H1 (cell line): Measurements from ENCODE around the gene SLC22A23.

ENCODE experiments used
- POLR2A ChIP-seq, 2 experiments: IDR thresholded peaks; 1 replicate in 1 of 2; 2 replicates in 1 of 2; pipeline ENCODE4 v1.6.1; 2011; ENCODE audit warnings: low read depth in 2 of 2, low read length in 2 of 2, mild to moderate bottlenecking in 2 of 2; ENCODE audit errors: control extremely low read depth in 1 of 2
- POLR2AphosphoS5 ChIP-seq: IDR thresholded peaks from 2 replicates; pipeline ENCODE4 v1.6.1; 2011; ENCODE audit warnings: low read depth, low read length
- RBBP5 ChIP-seq: IDR thresholded peaks from 2 replicates; pipeline ENCODE4 v1.7.1; 2012; ENCODE audit warnings: low read depth, mild to moderate bottlenecking, inconsistent platforms, low read length, moderate library complexity, borderline replicate concordance
- RNF2 ChIP-seq: fragments of 200-900, 300-1000 bp; sonication (generic); IDR thresholded peaks from 2 replicates; pipeline ENCODE4 v1.7.1; 2016; ENCODE audit warnings: borderline replicate concordance, low read depth, mild to moderate bottlenecking, antibody characterized with exemption, low read length; ENCODE audit not compliant: poor library complexity, severe bottlenecking; ENCODE audit errors: missing control alignments
- TBP ChIP-seq: IDR thresholded peaks from 2 replicates; pipeline ENCODE4 v1.6.1; 2011; ENCODE audit warnings: low read depth, low read length, improper control_type of control experiment
- YY1 ChIP-seq: IDR thresholded peaks from 2 replicates; pipeline ENCODE4 v1.6.1; 2011; ENCODE audit warnings: low read depth, mild to moderate bottlenecking, low read length
- TF ChIP-seq, protein P1 (sequence below), 3 experiments: IDR thresholded peaks; 1 replicate in 2 of 3; 2 replicates in 1 of 3; pipeline versions ENCODE4 v1.5.1 to v1.6.1; 2011; ENCODE audit warnings: low read length in 3 of 3, mild to moderate bottlenecking in 3 of 3, inconsistent platforms in 2 of 3, low read depth in 1 of 3, moderate library complexity in 1 of 3; ENCODE audit not compliant: insufficient read depth in 1 of 3; ENCODE audit errors: control extremely low read depth in 1 of 3

DNA sequence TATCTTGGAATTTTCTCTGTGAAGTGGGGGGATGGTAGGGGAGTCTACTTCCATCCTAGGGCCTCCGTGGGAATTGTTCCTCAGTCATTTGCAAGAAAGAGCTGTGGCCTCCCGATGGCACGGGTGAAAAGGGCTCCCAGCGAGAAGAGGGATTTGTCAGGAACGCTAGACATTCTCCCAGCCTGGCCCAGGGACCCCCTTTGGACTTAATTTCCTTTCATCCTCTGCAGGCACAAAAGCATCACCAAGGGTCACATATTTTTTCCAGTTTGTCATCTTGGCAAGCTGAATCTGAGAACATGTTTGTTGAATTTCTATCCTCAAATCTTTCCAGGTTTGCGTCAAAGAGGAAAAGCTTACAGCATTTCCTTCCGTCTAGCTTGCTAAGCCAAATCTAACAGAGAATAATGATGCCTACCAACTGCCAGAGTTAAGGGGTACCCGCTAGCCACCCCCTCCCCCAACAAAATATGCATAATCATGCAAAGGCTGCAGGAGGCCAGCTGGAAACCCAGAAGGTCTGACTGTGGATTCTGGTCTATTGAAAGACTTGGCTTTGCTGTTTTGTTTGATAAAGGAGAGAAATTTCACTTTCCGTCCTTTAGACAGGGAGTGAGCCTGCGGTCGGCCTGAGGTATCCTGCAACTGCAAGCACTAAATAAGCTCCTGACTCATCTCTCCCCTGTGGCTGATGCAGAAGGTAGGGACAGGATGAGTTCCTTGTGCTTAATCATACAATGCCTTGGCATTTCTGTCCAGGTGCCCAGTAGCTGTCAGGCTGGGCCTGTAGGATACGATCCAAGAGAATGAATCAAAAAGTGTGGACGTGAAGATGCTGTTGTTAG lies 175.0 kb downstream of the SLC22A23 start:
- TF ChIP-seq, protein P1, sequence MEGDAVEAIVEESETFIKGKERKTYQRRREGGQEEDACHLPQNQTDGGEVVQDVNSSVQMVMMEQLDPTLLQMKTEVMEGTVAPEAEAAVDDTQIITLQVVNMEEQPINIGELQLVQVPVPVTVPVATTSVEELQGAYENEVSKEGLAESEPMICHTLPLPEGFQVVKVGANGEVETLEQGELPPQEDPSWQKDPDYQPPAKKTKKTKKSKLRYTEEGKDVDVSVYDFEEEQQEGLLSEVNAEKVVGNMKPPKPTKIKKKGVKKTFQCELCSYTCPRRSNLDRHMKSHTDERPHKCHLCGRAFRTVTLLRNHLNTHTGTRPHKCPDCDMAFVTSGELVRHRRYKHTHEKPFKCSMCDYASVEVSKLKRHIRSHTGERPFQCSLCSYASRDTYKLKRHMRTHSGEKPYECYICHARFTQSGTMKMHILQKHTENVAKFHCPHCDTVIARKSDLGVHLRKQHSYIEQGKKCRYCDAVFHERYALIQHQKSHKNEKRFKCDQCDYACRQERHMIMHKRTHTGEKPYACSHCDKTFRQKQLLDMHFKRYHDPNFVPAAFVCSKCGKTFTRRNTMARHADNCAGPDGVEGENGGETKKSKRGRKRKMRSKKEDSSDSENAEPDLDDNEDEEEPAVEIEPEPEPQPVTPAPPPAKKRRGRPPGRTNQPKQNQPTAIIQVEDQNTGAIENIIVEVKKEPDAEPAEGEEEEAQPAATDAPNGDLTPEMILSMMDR (IDR thresholded peaks at IDR 0.05; ENCODE audit: control extremely low read depth in 1 of 3, insufficient read depth in 1 of 3, low read depth in 1 of 3, low read length in 3 of 3): no peak
- no peak for TF ChIP-seq POLR2AphosphoS5
- TF ChIP-seq POLR2A (IDR thresholded peaks at IDR 0.05; ENCODE audit: control extremely low read depth in 1 of 2, low read depth in 2 of 2, low read length in 2 of 2): no peak
- TF ChIP-seq YY1: no peak
- no peak for TF ChIP-seq RBBP5
- no peak for TF ChIP-seq RNF2
- TF ChIP-seq TBP: no peak
